K562 (cell line): Measurements from ENCODE around the gene ZNF607. TPM values are rescaled to one million over a fixed set of nuclear protein-coding genes. Genes with fewer than 3 reads are reported as not detected.

Experiments used
- ARID1B ChIP-seq: fragments of 450-650 bp; IDR thresholded peaks from 2 replicates; pipeline ENCODE4 v1.6.1; 2016; ENCODE audit warnings: antibody characterized with exemption, mild to moderate bottlenecking, inconsistent platforms
- CREB1 ChIP-seq, 2 experiments: sonication (generic) in 1 of 2; formaldehyde crosslinking in 1 of 2; IDR thresholded peaks; 2 replicates each; pipeline versions ENCODE4 v1.6.1 to v1.8.0; 2012 to 2022; ENCODE audit warnings: inconsistent platforms in 1 of 2, mild to moderate bottlenecking in 1 of 2, missing genetic modification reagents in 1 of 2, moderate library complexity in 1 of 2
- CREM ChIP-seq: IDR thresholded peaks from 2 replicates; pipeline ENCODE4 v1.6.1; 2014; ENCODE audit warnings: antibody characterized with exemption, low read depth
- CTBP1 ChIP-seq: fragments of 450-650 bp; IDR thresholded peaks from 2 replicates; pipeline ENCODE4 v1.6.1; 2016; ENCODE audit warnings: borderline replicate concordance
- ESRRA ChIP-seq: fragments of 450-650 bp; IDR thresholded peaks from 2 replicates; pipeline ENCODE4 v1.6.1; 2014; ENCODE audit warnings: low read depth, mild to moderate bottlenecking, moderate library complexity, borderline replicate concordance
- FOS ChIP-seq: IDR thresholded peaks from 3 replicates; pipeline ENCODE4 v1.6.1; 2011; ENCODE audit not compliant: insufficient read length; ENCODE audit errors: extremely low read depth
- HIVEP1 ChIP-seq: fragments of 250-450 bp; sonication (Bioruptor Pico); IDR thresholded peaks from 2 replicates; pipeline ENCODE4 v1.4.0; 2020; ENCODE audit warnings: mild to moderate bottlenecking
- JUND ChIP-seq, 2 experiments: IDR thresholded peaks; 2 replicates in 1 of 2; 3 replicates in 1 of 2; pipeline ENCODE4 v1.6.1; 2011; ENCODE audit warnings: borderline replicate concordance in 2 of 2, low read depth in 2 of 2, low read length in 2 of 2, improper control_type of control experiment in 1 of 2, missing biosample characterization in 1 of 2, missing genetic modification characterization in 1 of 2, missing genetic modification reagents in 1 of 2
- KDM5B ChIP-seq: fragments of 200-600 bp; sonication (generic); IDR thresholded peaks from 2 replicates; pipeline ENCODE4 v1.6.1; 2012; ENCODE audit warnings: low read depth, mild to moderate bottlenecking, moderate library complexity, low read length, control low read depth, inconsistent platforms; ENCODE audit not compliant: insufficient replicate concordance
- MAFK ChIP-seq: IDR thresholded peaks from 2 replicates; pipeline ENCODE4 v1.6.1; 2011; ENCODE audit warnings: low read length, improper control_type of control experiment
- MCM7 ChIP-seq, 2 experiments: fragments of 450-650 bp; IDR thresholded peaks; 2 replicates each; pipeline ENCODE4 v1.6.1; 2016 to 2018
- MXD1 ChIP-seq: fragments of 250-450 bp; sonication (Bioruptor Pico); IDR thresholded peaks from 2 replicates; pipeline ENCODE4 v1.8.0; 2021; ENCODE audit warnings: borderline replicate concordance, mild to moderate bottlenecking, moderate library complexity; ENCODE audit not compliant: poor library complexity, severe bottlenecking
- NBN ChIP-seq: fragments of 450-650 bp; IDR thresholded peaks from 2 replicates; pipeline ENCODE4 v1.6.1; 2016; ENCODE audit warnings: low read depth, mild to moderate bottlenecking
- NCOA2 ChIP-seq, 2 experiments: fragments of 450-650 bp; IDR thresholded peaks; 2 replicates each; pipeline ENCODE4 v1.6.1; 2018; ENCODE audit warnings: mild to moderate bottlenecking in 2 of 2, moderate library complexity in 1 of 2; ENCODE audit not compliant: partially characterized antibody in 2 of 2
- NFE2 ChIP-seq: IDR thresholded peaks from 2 replicates; pipeline ENCODE4 v1.6.1; 2014; ENCODE audit warnings: antibody characterized with exemption, low read depth
- NFIC ChIP-seq: fragments of 450-650 bp; IDR thresholded peaks from 2 replicates; pipeline ENCODE4 v1.6.1; 2017; ENCODE audit warnings: mild to moderate bottlenecking, inconsistent platforms
- NR1H2 ChIP-seq: sonication (generic); formaldehyde crosslinking; IDR thresholded peaks from 2 replicates; pipeline ENCODE4 v1.4.0; 2020; ENCODE audit warnings: mild to moderate bottlenecking, missing genetic modification reagents
- RBFOX2 ChIP-seq: fragments of 200-400 bp; formaldehyde crosslinking; IDR thresholded peaks from 2 replicates; pipeline ENCODE4 v1.6.1; 2017; ENCODE audit warnings: low read depth, mild to moderate bottlenecking, low read length, moderate library complexity
- SMAD3 ChIP-seq: fragments of 450-650 bp; formaldehyde crosslinking; conservative IDR thresholded peaks from 2 replicates; pipeline ENCODE4 v1.4.0; 2020; ENCODE audit warnings: mild to moderate bottlenecking
- SRSF1 ChIP-seq: fragments of 200-400 bp; formaldehyde crosslinking; IDR thresholded peaks from 2 replicates; pipeline ENCODE4 v1.6.1; 2017; ENCODE audit warnings: mild to moderate bottlenecking, low read depth, low read length, moderate library complexity
- USF1 ChIP-seq: sonication (generic); formaldehyde crosslinking; IDR thresholded peaks from 2 replicates; pipeline ENCODE4 v1.9.0; 2022; ENCODE audit warnings: mild to moderate bottlenecking, missing genetic modification reagents
- ZBTB34 ChIP-seq: fragments of 250-450 bp; sonication (Bioruptor Pico); IDR thresholded peaks from 2 replicates; pipeline ENCODE4 v1.8.0; 2021; ENCODE audit warnings: mild to moderate bottlenecking, moderate library complexity
- ZFP1 ChIP-seq: fragments of 450-650 bp; formaldehyde crosslinking; IDR thresholded peaks from 2 replicates; pipeline ENCODE4 v1.4.0; 2020; ENCODE audit warnings: mild to moderate bottlenecking, mixed read lengths
- ZNF766 ChIP-seq: fragments of 200-800 bp; sonication (Bioruptor generic); conservative IDR thresholded peaks from 2 replicates; pipeline ENCODE4 v1.6.1; 2016; ENCODE audit warnings: missing genetic modification characterization, missing compliant biosample characterization
- polyA plus RNA-seq, 8 experiments: library from polyadenylated mRNA; depleted of rRNA in 4 of 8; stranded (reverse) in 5 of 8; unstranded in 3 of 8; fragments of >200 nt; fragmentation: Nextera tagmentation in 2 of 8; fragmentation: Illumina TruSeq in 1 of 8; extraction: Ambion mirVana in 2 of 8; extraction: Trizol in 1 of 8; gene quantifications; 2 replicates each; pipeline versions ENCODE4 v1.2.1 to v1.2.3, GENCODE V29; 2011 to 2014; ENCODE audit warnings: inconsistent platforms in 1 of 8, missing spikeins in 1 of 8
- total RNA-seq, 7 experiments: library from RNA; depleted of rRNA in 6 of 7; stranded (reverse); fragments of >200 nt in 6 of 7; fragmentation: Illumina TruSeq in 2 of 7; extraction: Trizol in 2 of 7; gene quantifications; 2 replicates each; pipeline versions ENCODE4 v1.2.1 to v1.2.3, GENCODE V29; 2011 to 2021; ENCODE audit warnings: low replicate concordance in 1 of 7

ZNF607 gene
- total and polyA plus RNA-seq, 9 of the 15 experiments (the other 6 are each of a cell fraction or from before 2014, with no cell fraction given), result 0.65 to 5.1 (median 3.6) TPM

GRCh38 chr19:37655689-37656371, 63.7 kb downstream of the ZNF607 start (continued):
- TF ChIP-seq MXD1 (CRISPR knock-in tag), result no peak
- TF ChIP-seq NFIC, result no peak
- peak; percentile 60; the same call in 1 of the 2 replicates for TF ChIP-seq CREM
- TF ChIP-seq JUND (IDR thresholded peaks at IDR 0.05; ENCODE audit: borderline replicate concordance, low read depth, low read length), result no peak
- TF ChIP-seq JUND (tag; IDR thresholded peaks at IDR 0.05; ENCODE audit: borderline replicate concordance, low read depth, low read length), result peak; percentile 29; the same call in 1 of the 3 replicates
- peak; percentile 95 for TF ChIP-seq CTBP1
- TF ChIP-seq SMAD3 (CRISPR knock-in tag), result no peak
- no peak; the same call in 1 of the 2 replicates for TF ChIP-seq ARID1B
- no peak for TF ChIP-seq ZBTB34 (CRISPR knock-in tag)
- no peak for TF ChIP-seq MCM7 (IDR thresholded peaks at IDR 0.05)
- TF ChIP-seq RBFOX2, result peak; percentile 62
- no peak for TF ChIP-seq NR1H2 (CRISPR knock-in tag)
- no peak for TF ChIP-seq HIVEP1 (CRISPR knock-in tag)
- TF ChIP-seq ZFP1, result no peak
- 0 out of 2 replicates have a peak, but pooled peaks have one; percentile 61 for TF ChIP-seq NBN
- no peak for TF ChIP-seq MAFK
- no peak for TF ChIP-seq ZNF766
- no peak for TF ChIP-seq NCOA2 (IDR thresholded peaks at IDR 0.05; ENCODE audit: partially characterized antibody in 2 of 2)
- TF ChIP-seq NFE2, result no peak
- TF ChIP-seq USF1 (CRISPR knock-in tag), result no peak
- no peak for TF ChIP-seq FOS
- no peak for TF ChIP-seq SRSF1
- no peak for TF ChIP-seq KDM5B
- TF ChIP-seq CREB1 (IDR thresholded peaks at IDR 0.05), result peak; percentile 39; the same call in 1 of the 2 replicates
- TF ChIP-seq CREB1 (CRISPR knock-in tag; IDR thresholded peaks at IDR 0.05), result 0 out of 2 replicates have a peak, but pooled peaks have one; percentile 32
- no peak; the same call in 1 of the 2 replicates for TF ChIP-seq ESRRA
